H1 (cell line): Measurements from ENCODE around the gene RAI2. TPM values are rescaled to one million over a fixed set of nuclear protein-coding genes. Genes with fewer than 3 reads are reported as not detected.

Source experiments
- CTCF ChIA-PET: fragments of 300-600 bp; sonication (Branson Sonifier 250); formaldehyde crosslinking; loops from one replicate; lab custom pipeline; 2021; ENCODE audit not compliant: partially characterized antibody; lab: Charles Lee
- POLR2A ChIA-PET: fragments of 300-600 bp; sonication (Branson Sonifier 250); formaldehyde crosslinking; loops from one replicate; lab custom pipeline; 2021; ENCODE audit warnings: inconsistent platforms; ENCODE audit not compliant: partially characterized antibody; lab: Charles Lee
- DNase-seq, 2 experiments: peaks; one replicate each; pipeline versions ENCODE4 v3.0.0 to v3.0.0-alpha.2; 2010 to 2022; ENCODE audit warnings: low spot score in 2 of 2, low read depth in 1 of 2, mixed read lengths in 1 of 2
- FAIRE-seq: peaks from 2 replicates; lab custom pipeline; 2011; peaks lifted over from hg19 to GRCh38; lab: Jason Lieb, UNC
- H2AFZ ChIP-seq: 2 replicates; pipeline ENCODE4 v1.8.1; 2012; ENCODE audit warnings: low read length, inconsistent platforms
- H2AK5ac ChIP-seq: 2 replicates; pipeline ENCODE4 v1.6.1; 2013; ENCODE audit warnings: low read depth, low read length
- H2BK120ac ChIP-seq: replicated peaks from 2 replicates; pipeline ENCODE3; 2013; ENCODE audit warnings: low read depth, low read length, inconsistent platforms
- H2BK12ac ChIP-seq: 2 replicates; pipeline ENCODE4 v1.6.1; 2013; ENCODE audit warnings: low read depth, low read length
- H2BK15ac ChIP-seq: 2 replicates; pipeline ENCODE4 v1.6.1; 2013; ENCODE audit warnings: low read length
- H2BK20ac ChIP-seq: 2 replicates; pipeline ENCODE4 v1.6.1; 2013; ENCODE audit warnings: low read length
- H2BK5ac ChIP-seq: 2 replicates; pipeline ENCODE4 v1.6.1; 2013; ENCODE audit warnings: low read depth, low read length
- H3K14ac ChIP-seq: 2 replicates; pipeline ENCODE4 v1.6.1; 2013; ENCODE audit warnings: inconsistent platforms; ENCODE audit not compliant: insufficient read length
- H3K18ac ChIP-seq: 2 replicates; pipeline ENCODE4 v1.6.1; 2013; ENCODE audit warnings: low read length; ENCODE audit errors: extremely low read depth
- H3K23ac ChIP-seq: 2 replicates; pipeline ENCODE4 v1.6.1; 2013; ENCODE audit warnings: inconsistent platforms; ENCODE audit not compliant: insufficient read length
- H3K23me2 ChIP-seq: 2 replicates; pipeline ENCODE4 v1.6.1; 2013; ENCODE audit warnings: low read depth, low read length
- H3K27ac ChIP-seq: 2 replicates; pipeline ENCODE4 v1.6.1; 2011; ENCODE audit warnings: low read depth, low read length, inconsistent platforms
- H3K27me3 ChIP-seq, 4 experiments: replicated peaks in 1 of 4; 1 replicate in 1 of 4; 2 replicates in 3 of 4; pipeline versions ENCODE4 v1.6.1 to v1.8.1; 2011 to 2013; ENCODE audit warnings: low read length in 3 of 4, mild to moderate bottlenecking in 3 of 4, inconsistent platforms in 2 of 4, mixed read lengths in 2 of 4, moderate library complexity in 1 of 4; ENCODE audit not compliant: control insufficient read depth in 3 of 4, insufficient read depth in 3 of 4; ENCODE audit errors: extremely low read depth in 1 of 4
- H3K36me3 ChIP-seq, 4 experiments: 2 replicates each; pipeline versions ENCODE4 v1.6.1 to v1.8.1; 2011 to 2013; ENCODE audit warnings: mild to moderate bottlenecking in 4 of 4, low read length in 3 of 4, moderate library complexity in 2 of 4, control low read depth in 1 of 4, inconsistent platforms in 1 of 4; ENCODE audit not compliant: insufficient read depth in 4 of 4, control insufficient read depth in 2 of 4
- H3K4ac ChIP-seq: replicated peaks from 2 replicates; pipeline ENCODE3; 2013; ENCODE audit warnings: low read length, low read depth, mixed read lengths, inconsistent platforms; ENCODE audit not compliant: insufficient read length
- H3K4me1 ChIP-seq, 4 experiments: replicated peaks in 1 of 4; 1 replicate in 1 of 4; 2 replicates in 3 of 4; pipeline versions ENCODE4 v1.6.1 to v1.8.1; 2011 to 2013; ENCODE audit warnings: low read length in 3 of 4, inconsistent platforms in 2 of 4, mixed read lengths in 1 of 4; ENCODE audit not compliant: insufficient read depth in 4 of 4, control insufficient read depth in 3 of 4
- H3K4me2 ChIP-seq, 2 experiments: 2 replicates each; pipeline versions ENCODE4 v1.6.1 to v1.8.1; 2011 to 2013; ENCODE audit warnings: low read depth in 2 of 2, low read length in 2 of 2, control low read depth in 1 of 2, inconsistent platforms in 1 of 2, mild to moderate bottlenecking in 1 of 2; ENCODE audit not compliant: insufficient read depth in 1 of 2
- H3K4me3 ChIP-seq, 4 experiments: fragments of 200-600, 300-600 bp in 1 of 4; sonication (generic), shearing (Covaris generic), sonication (Bioruptor Twin) in 1 of 4; 2 replicates each; pipeline versions ENCODE4 v1.5.1 to v1.8.1; 2011 to 2016; ENCODE audit warnings: low read length in 4 of 4, low read depth in 3 of 4, control low read depth in 2 of 4, inconsistent platforms in 2 of 4, mild to moderate bottlenecking in 2 of 4, mixed read lengths in 1 of 4, moderate library complexity in 1 of 4; ENCODE audit not compliant: insufficient read depth in 2 of 4; ENCODE audit errors: extremely low read depth in 1 of 4
- H3K56ac ChIP-seq: replicated peaks from 2 replicates; pipeline ENCODE3; 2013; ENCODE audit warnings: low read depth, mild to moderate bottlenecking, mixed read lengths, low read length, inconsistent platforms; ENCODE audit not compliant: insufficient read length
- H3K79me1 ChIP-seq: 2 replicates; pipeline ENCODE4 v1.6.1; 2013; ENCODE audit warnings: low read depth, low read length, control low read depth
- H3K79me2 ChIP-seq, 2 experiments: 2 replicates each; pipeline versions ENCODE4 v1.6.1 to v1.8.1; 2012 to 2013; ENCODE audit warnings: low read length in 2 of 2, mild to moderate bottlenecking in 2 of 2, inconsistent platforms in 1 of 2; ENCODE audit not compliant: insufficient read depth in 2 of 2, control insufficient read depth in 1 of 2
- H3K9ac ChIP-seq, 4 experiments: replicated peaks in 1 of 4; 1 replicate in 1 of 4; 2 replicates in 3 of 4; pipeline versions ENCODE4 v1.6.1 to v1.8.1; 2011 to 2013; ENCODE audit warnings: low read depth in 3 of 4, low read length in 3 of 4, control low read depth in 2 of 4, mild to moderate bottlenecking in 2 of 4, moderate library complexity in 2 of 4, inconsistent platforms in 1 of 4; ENCODE audit errors: extremely low read depth in 1 of 4
- H3K9me3 ChIP-seq, 2 experiments: 2 replicates each; pipeline versions ENCODE4 v1.6.1 to v1.8.1; 2012 to 2013; ENCODE audit warnings: mild to moderate bottlenecking in 2 of 2, moderate library complexity in 2 of 2, control low read depth in 1 of 2, inconsistent platforms in 1 of 2, low read depth in 1 of 2, low read length in 1 of 2, mixed read lengths in 1 of 2; ENCODE audit not compliant: insufficient read depth in 2 of 2
- H4K20me1 ChIP-seq, 2 experiments: replicated peaks in 1 of 2; 2 replicates each; pipeline versions ENCODE3 to v1.8.1; 2011 to 2013; ENCODE audit warnings: inconsistent platforms in 2 of 2, low read length in 2 of 2, mild to moderate bottlenecking in 1 of 2; ENCODE audit not compliant: insufficient read depth in 2 of 2, control insufficient read depth in 1 of 2
- H4K5ac ChIP-seq: 2 replicates; pipeline ENCODE4 v1.6.1; 2013; ENCODE audit warnings: low read length, low read depth, mixed read lengths, inconsistent platforms; ENCODE audit not compliant: insufficient read length
- H4K8ac ChIP-seq: 2 replicates; pipeline ENCODE4 v1.8.0; 2013; ENCODE audit warnings: mild to moderate bottlenecking, moderate library complexity, low read length, inconsistent platforms; ENCODE audit not compliant: insufficient read depth; ENCODE audit errors: extremely low read depth
- H4K91ac ChIP-seq: replicated peaks from 2 replicates; pipeline ENCODE3; 2013; ENCODE audit warnings: low read length, mixed read lengths, inconsistent platforms; ENCODE audit not compliant: insufficient read length
- BCL11A ChIP-seq, 2 experiments: IDR thresholded peaks; one replicate each; pipeline ENCODE4 v1.6.1; 2011; ENCODE audit warnings: low read depth in 2 of 2, low read length in 2 of 2, mild to moderate bottlenecking in 2 of 2
- CBX5 ChIP-seq: fragments of 300-800, 300-1000 bp; sonication (generic); IDR thresholded peaks from 2 replicates; pipeline ENCODE4 v1.7.1; 2016; ENCODE audit warnings: antibody characterized with exemption, low read length, low read depth
- HDAC6 ChIP-seq: IDR thresholded peaks from one replicate; pipeline ENCODE4 v1.7.1; 2012; ENCODE audit warnings: low read depth, mild to moderate bottlenecking, inconsistent platforms, low read length, moderate library complexity
- POLR2AphosphoS5 ChIP-seq: IDR thresholded peaks from 2 replicates; pipeline ENCODE4 v1.6.1; 2011; ENCODE audit warnings: low read depth, low read length
- SAP30 ChIP-seq: fragments of 300-600 bp; sonication (generic); IDR thresholded peaks from 2 replicates; pipeline ENCODE4 v1.7.1; 2012; ENCODE audit warnings: low read length, moderate library complexity, mild to moderate bottlenecking, inconsistent platforms; ENCODE audit not compliant: insufficient read depth, insufficient replicate concordance
- SIN3A ChIP-seq, 2 experiments: IDR thresholded peaks in 1 of 2; conservative IDR thresholded peaks in 1 of 2; 2 replicates each; pipeline ENCODE4 v1.6.1; 2011 to 2012; ENCODE audit warnings: low read length in 2 of 2, improper control_type of control experiment in 1 of 2, low read depth in 1 of 2, mild to moderate bottlenecking in 1 of 2
- TAF1 ChIP-seq: IDR thresholded peaks from 2 replicates; pipeline ENCODE4 v1.6.1; 2011; ENCODE audit warnings: mild to moderate bottlenecking, low read depth, low read length
- WGBS, 2 experiments: shearing (Covaris generic) in 1 of 2; methylation state at CpG; one replicate each; pipeline versions ENCODE4 v1.1.6 to v1.1.7; 2013 to 2015; ENCODE audit warnings: low lambda C conversion rate in 2 of 2, mixed read lengths in 2 of 2, inconsistent platforms in 1 of 2, low coverage in 1 of 2, missing lambda C conversion rate in 1 of 2; ENCODE audit not compliant: insufficient replicate concordance in 2 of 2, insufficient coverage in 1 of 2, insufficient read length in 1 of 2; ENCODE audit errors: extremely low coverage in 1 of 2, missing lambda C conversion rate in 1 of 2; 5-methylcytosine and 5-hydroxymethylcytosine counted together
- polyA plus RNA-seq, 7 experiments: library from polyadenylated mRNA; depleted of rRNA in 3 of 7; stranded (reverse) in 5 of 7; unstranded in 2 of 7; fragments of >200 nt in 5 of 7; fragments of 200-250 nt in 2 of 7; gene quantifications; 1 replicate in 5 of 7; 2 replicates in 1 of 7; 4 replicates in 1 of 7; pipeline versions ENCODE4 v1.2.1 to v1.2.3, GENCODE V29; 2011 to 2013; ENCODE audit warnings: missing spikeins in 2 of 7, mixed read lengths in 2 of 7
- total RNA-seq: library from RNA; stranded (reverse); fragmentation: NEBNext Ultra II Directional; extraction: Animal tissue kit (Norgen Biotek cat#: 25700); gene quantifications from 2 replicates; pipeline ENCODE4 v1.2.1, GENCODE V29; 2021

The RAI2 gene
- total and polyA plus RNA-seq, 2 of the 8 experiments (the other 6 are each of a cell fraction or from before 2014, with no cell fraction given): 0.60 to 2.0 TPM

DNA sequence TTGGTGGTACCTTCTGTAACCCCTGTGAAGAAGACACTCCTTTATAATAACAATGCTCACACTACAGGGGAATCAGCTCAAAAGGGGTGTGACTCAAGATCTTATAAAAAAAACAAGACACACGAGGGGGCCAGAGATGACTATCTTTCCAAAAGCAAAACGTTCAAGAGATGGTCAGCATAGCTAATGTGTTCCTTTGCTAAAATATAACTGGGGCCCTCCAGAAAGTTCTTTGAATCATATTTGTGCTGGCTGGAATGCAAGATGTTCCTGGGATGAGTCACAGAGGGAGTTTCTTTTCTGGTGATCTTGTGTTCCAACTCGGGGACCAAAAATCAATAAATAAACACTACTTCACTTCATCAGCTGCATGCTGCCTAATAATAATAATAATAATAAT is 46.5 kb downstream of the RAI2 start:
- no peak for DNase-seq
- no peak overlapping the region for H4K91ac ChIP-seq
- POLR2A ChIA-PET: no interaction called here
- H2AFZ ChIP-seq: no peak overlapping the region
- no peaks in the 10 kb centered on the region for H3K79me2 ChIP-seq
- no peak overlapping the region for H2BK20ac ChIP-seq
- H3K4ac ChIP-seq: no peak overlapping the region
- no peak overlapping the region for H4K5ac ChIP-seq
- H3K79me1 ChIP-seq: no peaks in the 10 kb centered on the region
- H3K27me3 ChIP-seq: no peaks in the 10 kb centered on the region
- no peak overlapping the region for H2BK120ac ChIP-seq
- no peaks in the 10 kb centered on the region; a peak in 1 of 7 replicates for H3K4me1 ChIP-seq
- no peak overlapping the region for H3K4me2 ChIP-seq
- H3K18ac ChIP-seq: no peak overlapping the region
- FAIRE-seq: no peak
- CTCF ChIA-PET: interaction anchor here (0.6 to 3.5 kb wide), 5 partner anchors 14 to 491 kb away, joined by 3 to 20 read pairs (median 3); no protein-coding TSS in a partner anchor
- H4K8ac ChIP-seq: no peak overlapping the region
- TF ChIP-seq SAP30 (no peak), BCL11A (IDR thresholded peaks at IDR 0.05; ENCODE audit: low read depth in 2 of 2, low read length in 2 of 2) (no peak), TAF1 (no peak), SIN3A (conservative IDR thresholded peaks at IDR 0.05 in 1 of 2, IDR thresholded peaks at IDR 0.05 in 1 of 2; ENCODE audit: low read depth in 1 of 2, low read length in 2 of 2) (no peak), POLR2AphosphoS5 (no peak), CBX5 (no peak), HDAC6 (no peak)
- no peaks in the 10 kb centered on the region for H3K9me3 ChIP-seq
- H4K20me1 ChIP-seq: peaks cover 0 to 2% of the 10 kb centered on the region in 2 experiments
- no peak overlapping the region for H2BK5ac ChIP-seq
- H3K9ac ChIP-seq: no peak overlapping the region
- H2BK12ac ChIP-seq: no peak overlapping the region
- 68% methylated on average over 2 of the region's 3 CpGs; no CpG with 5 or more reads in 1 of the 2 experiments for WGBS, 2 experiments
- H3K27ac ChIP-seq: no peak overlapping the region
- H3K4me3 ChIP-seq: no peak overlapping the region
- H3K23me2 ChIP-seq: no peaks in the 10 kb centered on the region
- H2AK5ac ChIP-seq: no peak overlapping the region
- H3K36me3 ChIP-seq: no peaks in the 10 kb centered on the region
- H2BK15ac ChIP-seq: no peak overlapping the region
- no peak overlapping the region for H3K23ac ChIP-seq
- H3K14ac ChIP-seq: no peak overlapping the region
- no peak overlapping the region for H3K56ac ChIP-seq
